Spinal cord (tissue), 10 donors: Measurements from ENCODE around the gene NR2E3. TPM values are rescaled to one million over a fixed set of nuclear protein-coding genes. Genes with fewer than 3 reads are reported as not detected.

Experiments used
- DNase-seq, 6 donors: peaks; one replicate each; pipeline versions ENCODE4 v3.0.0 to v3.0.0-alpha.2; 2013 to 2015; ENCODE audit warnings: low spot score in 6 of 6, low read depth in 4 of 6
- H3K27ac ChIP-seq: one replicate; pipeline ENCODE4 v1.5.1; 2013; ENCODE audit warnings: low read depth, low read length, control low read depth
- H3K27me3 ChIP-seq: one replicate; pipeline ENCODE4 v1.6.1; 2013; ENCODE audit warnings: low read length; ENCODE audit not compliant: control insufficient read depth, insufficient read depth
- H3K36me3 ChIP-seq: one replicate; pipeline ENCODE4 v1.6.1; 2013; ENCODE audit warnings: low read length; ENCODE audit not compliant: control insufficient read depth, insufficient read depth
- H3K4me1 ChIP-seq: one replicate; pipeline ENCODE4 v1.6.1; 2013; ENCODE audit warnings: low read length; ENCODE audit not compliant: control insufficient read depth, insufficient read depth
- H3K4me3 ChIP-seq: one replicate; pipeline ENCODE4 v1.5.1; 2013; ENCODE audit warnings: low read depth, low read length, control low read depth
- H3K9me3 ChIP-seq: one replicate; pipeline ENCODE4 v1.6.1; 2013; ENCODE audit warnings: low read length; ENCODE audit not compliant: control insufficient read depth, insufficient read depth
- WGBS: methylation state at CpG from one replicate; pipeline ENCODE4 v1.1.5; 2013; ENCODE audit warnings: missing lambda C conversion rate; ENCODE audit not compliant: insufficient coverage; 5-methylcytosine and 5-hydroxymethylcytosine counted together
- polyA plus RNA-seq, 2 donors: library from polyadenylated mRNA; unstranded; fragments of 120-200 nt; gene quantifications; one replicate each; pipeline ENCODE4 v1.2.1, GENCODE V29; 2013; ENCODE audit not compliant: insufficient read length in 2 of 2
- total RNA-seq, 2 donors: library from RNA; depleted of rRNA in 1 of 2; stranded (reverse); fragments of 120-200 nt in 1 of 2; fragments of >200 nt in 1 of 2; gene quantifications; one replicate each; pipeline versions ENCODE4 v1.2.3 to v1.2.4, GENCODE V29; 2013 to 2014
- donor health status: healthy.

NR2E3 gene
- total and polyA plus RNA-seq, 4 donors = 0.30 to 0.86 (median 0.71) TPM

DNA sequence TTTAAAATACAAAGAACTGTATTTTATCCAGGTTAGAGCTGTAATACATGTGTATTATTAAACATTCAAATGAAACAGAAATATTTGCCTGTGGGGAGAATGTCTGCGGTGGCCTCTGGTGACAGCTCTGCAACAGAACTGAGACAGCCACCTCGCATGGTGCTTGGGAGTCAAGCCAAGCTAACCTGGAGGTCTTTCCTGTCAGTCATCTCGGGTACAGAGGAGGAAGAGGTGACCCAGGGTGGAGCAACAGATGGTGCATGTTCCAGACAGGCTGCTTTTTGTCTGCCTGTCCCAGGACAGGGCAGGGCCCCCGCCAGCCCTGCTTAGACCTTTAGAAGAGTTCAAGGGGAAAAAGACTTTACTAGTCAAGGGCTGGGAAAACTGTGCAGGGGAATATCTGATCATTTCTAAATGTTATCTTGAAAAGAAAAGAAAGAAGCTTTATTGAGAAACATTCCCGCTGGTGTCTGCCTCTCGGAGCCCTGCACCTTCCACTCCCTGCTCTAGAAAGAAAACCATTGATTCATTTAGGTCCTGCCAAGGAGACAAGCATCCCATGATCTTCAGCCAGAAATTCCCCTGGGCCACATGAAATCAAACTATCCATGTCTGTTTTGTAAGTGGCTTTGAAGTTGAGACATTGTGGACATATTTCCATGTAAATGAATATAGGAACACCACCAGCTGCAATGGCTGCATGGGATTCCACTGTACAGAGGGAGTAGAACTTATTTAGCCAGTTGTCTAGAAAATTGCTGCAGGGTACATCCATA lies 5.5 kb upstream of the NR2E3 start:
- H3K27ac ChIP-seq = no peak overlapping the region
- no peak for DNase-seq
- WGBS = 63% methylated on average over 4 of the region's 6 CpGs
- no peaks in the 10 kb centered on the region for H3K9me3 ChIP-seq
- peaks cover 20% of the 10 kb centered on the region for H3K4me1 ChIP-seq
- H3K27me3 ChIP-seq = no peaks in the 10 kb centered on the region
- H3K36me3 ChIP-seq = no peaks in the 10 kb centered on the region
- no peak overlapping the region for H3K4me3 ChIP-seq

DNA sequence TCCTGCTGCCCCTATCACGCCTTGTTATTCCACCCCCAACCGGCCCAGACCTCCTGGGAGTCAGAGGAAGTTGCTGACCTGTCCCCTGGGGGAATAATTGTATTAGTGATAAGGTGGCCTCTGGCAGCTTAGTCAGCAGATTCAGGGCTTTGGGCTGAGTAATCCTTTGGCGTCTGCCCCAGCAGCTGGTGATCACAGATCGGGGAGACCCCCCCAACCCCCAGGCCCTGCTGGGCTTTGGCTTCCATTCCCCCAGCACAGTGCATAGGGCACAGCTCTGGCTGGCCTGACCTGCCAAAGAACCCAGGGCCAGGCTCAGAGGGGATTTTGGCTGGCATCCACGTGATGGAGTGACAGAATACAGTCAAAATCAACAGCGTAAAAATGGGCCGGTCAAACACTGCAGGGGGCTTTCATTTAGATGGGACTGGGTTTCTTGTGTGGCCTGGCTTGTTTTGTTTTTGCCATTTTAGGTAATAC lies 3.9 kb upstream of the NR2E3 start:
- H3K27me3 ChIP-seq = no peaks in the 10 kb centered on the region
- no peaks in the 10 kb centered on the region for H3K9me3 ChIP-seq
- peaks cover 4% of the 10 kb centered on the region for H3K36me3 ChIP-seq
- WGBS = 12% methylated on average over 3 of the region's 7 CpGs
- H3K27ac ChIP-seq = no peak overlapping the region
- no peak overlapping the region for H3K4me3 ChIP-seq
- peak in 2 of 6 donors; percentile 26 to 54 for DNase-seq
- H3K4me1 ChIP-seq = peaks cover 20% of the 10 kb centered on the region

DNA sequence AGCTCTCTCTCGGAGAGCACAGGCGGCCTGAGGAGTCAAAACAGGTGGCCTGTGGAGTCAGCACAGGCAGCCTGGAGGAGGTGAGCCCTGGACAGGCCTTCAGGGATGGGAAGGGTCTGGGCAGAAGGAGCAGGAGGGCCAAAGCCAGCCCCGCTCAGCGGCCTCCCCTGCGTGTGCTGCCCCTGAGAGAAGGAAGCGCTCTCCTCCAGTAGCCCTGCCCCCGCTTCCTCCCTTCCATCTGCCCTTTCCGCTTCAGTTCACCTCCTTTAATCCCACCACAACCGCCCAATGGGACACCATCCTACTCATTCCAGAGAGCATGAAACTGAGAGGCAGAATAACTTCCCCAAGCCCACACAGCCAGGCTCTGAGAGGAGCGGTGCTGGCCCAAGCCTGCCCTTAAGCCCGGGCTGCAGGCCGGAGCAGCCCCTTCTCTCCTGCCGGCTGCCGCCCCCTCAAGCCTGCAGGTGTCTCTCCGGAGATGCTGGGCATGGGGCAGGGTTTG lies 3.2 kb upstream of the NR2E3 start:
- Histone ChIP-seq H3K4me3 (no peak overlapping the region), H3K9me3 (no peaks in the 10 kb centered on the region), H3K27me3 (no peaks in the 10 kb centered on the region), H3K36me3 (peaks cover 10% of the 10 kb centered on the region), H3K4me1 (peaks cover 20% of the 10 kb centered on the region), H3K27ac (no peak overlapping the region)
- 57% methylated on average over 10 of the region's 15 CpGs for WGBS
- DNase-seq = no peak

DNA sequence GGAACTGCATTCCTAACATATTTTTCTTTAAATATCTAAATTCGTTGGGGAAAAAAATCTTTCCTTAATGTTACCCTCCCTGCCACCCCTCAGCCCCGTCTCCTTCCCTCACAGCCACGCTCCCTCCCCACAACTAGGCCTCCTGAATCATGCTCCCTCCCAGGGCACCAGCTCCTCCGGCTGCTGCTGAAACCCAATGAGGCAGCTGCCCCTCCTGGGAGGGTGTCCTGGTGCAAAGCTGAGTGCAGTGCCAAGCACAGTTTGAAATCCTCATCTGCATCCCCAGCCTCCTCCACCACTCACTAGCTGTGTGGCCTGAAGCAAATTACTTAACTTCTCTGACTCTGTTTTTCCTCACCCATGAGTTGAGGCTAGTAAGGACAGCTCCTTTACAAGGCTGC lies 2.7 kb upstream of the NR2E3 start:
- WGBS = 43% methylated on average over 4 of the region's 4 CpGs
- Histone ChIP-seq H3K4me3 (no peak overlapping the region), H3K4me1 (peaks cover 20% of the 10 kb centered on the region), H3K27me3 (no peaks in the 10 kb centered on the region), H3K27ac (no peak overlapping the region), H3K36me3 (peaks cover 13% of the 10 kb centered on the region), H3K9me3 (no peaks in the 10 kb centered on the region)
- DNase-seq = no peak

DNA sequence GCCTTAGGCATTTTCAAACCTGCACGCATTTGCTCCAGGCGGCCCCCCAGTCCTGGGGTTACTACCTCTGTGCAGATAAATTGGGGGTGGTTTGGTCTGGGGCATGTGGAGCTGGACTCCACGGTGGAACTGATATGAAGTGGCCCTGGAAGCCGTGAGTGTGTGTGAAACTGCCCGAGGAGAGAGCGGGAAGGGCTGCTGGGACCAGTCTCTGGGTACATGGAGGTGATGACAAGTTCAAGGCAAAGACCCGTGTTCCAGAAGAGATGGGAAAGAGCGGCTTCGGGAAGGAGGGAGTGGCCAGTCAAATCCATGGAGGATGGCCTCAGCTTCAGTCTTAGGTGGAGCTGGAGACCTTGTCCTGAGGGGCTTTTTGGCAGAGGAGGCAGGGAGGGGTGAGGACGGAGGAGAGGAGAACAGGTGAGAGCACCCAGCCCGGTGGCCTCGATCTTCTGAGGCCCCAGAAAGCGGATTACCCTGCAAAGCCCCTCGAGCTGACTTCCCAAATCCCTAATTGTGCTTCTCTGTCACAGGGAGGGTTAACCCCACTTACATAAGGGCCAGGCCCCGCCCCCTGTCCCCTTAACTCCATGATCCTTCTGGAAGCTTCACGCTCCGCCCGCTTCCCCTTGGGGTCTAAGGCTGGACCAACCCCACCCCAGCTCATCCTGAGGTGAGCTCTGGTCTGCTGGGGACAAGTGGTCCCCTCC lies 1.9 kb upstream of the NR2E3 start:
- no peak overlapping the region for H3K4me3 ChIP-seq
- no peak for DNase-seq
- no peaks in the 10 kb centered on the region for H3K9me3 ChIP-seq
- no peaks in the 10 kb centered on the region for H3K27me3 ChIP-seq
- H3K27ac ChIP-seq = no peak overlapping the region
- H3K4me1 ChIP-seq = peaks cover 20% of the 10 kb centered on the region
- peaks cover 21% of the 10 kb centered on the region for H3K36me3 ChIP-seq
- WGBS = 89% methylated on average over 18 of the region's 18 CpGs

DNA sequence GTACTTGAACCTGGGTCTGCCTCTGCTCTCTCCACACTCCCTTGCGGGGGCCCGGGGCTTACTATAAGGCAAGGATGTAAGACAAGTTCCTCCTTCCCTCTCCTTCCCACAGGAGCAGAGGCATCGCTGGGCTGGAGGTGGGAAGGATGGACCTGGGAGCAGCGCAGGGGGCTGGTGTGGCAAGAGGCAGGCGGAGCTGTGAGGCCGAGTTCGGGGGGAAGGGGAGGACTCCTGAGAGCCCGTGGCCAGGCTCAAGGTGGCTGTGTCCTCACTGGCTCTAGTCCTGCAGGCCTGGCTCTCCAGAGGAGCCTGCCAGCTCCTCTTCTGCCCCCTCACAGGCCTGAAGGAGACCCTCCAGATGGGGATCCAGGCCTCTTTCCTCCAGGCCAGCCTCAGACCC lies 1.0 kb upstream of the NR2E3 start:
- Histone ChIP-seq H3K9me3 (no peaks in the 10 kb centered on the region), H3K4me3 (no peak overlapping the region), H3K27ac (no peak overlapping the region), H3K27me3 (no peaks in the 10 kb centered on the region), H3K4me1 (peaks cover 20% of the 10 kb centered on the region), H3K36me3 (peaks cover 24% of the 10 kb centered on the region)
- DNase-seq = no peak
- WGBS = 78% methylated on average over 5 of the region's 8 CpGs

DNA sequence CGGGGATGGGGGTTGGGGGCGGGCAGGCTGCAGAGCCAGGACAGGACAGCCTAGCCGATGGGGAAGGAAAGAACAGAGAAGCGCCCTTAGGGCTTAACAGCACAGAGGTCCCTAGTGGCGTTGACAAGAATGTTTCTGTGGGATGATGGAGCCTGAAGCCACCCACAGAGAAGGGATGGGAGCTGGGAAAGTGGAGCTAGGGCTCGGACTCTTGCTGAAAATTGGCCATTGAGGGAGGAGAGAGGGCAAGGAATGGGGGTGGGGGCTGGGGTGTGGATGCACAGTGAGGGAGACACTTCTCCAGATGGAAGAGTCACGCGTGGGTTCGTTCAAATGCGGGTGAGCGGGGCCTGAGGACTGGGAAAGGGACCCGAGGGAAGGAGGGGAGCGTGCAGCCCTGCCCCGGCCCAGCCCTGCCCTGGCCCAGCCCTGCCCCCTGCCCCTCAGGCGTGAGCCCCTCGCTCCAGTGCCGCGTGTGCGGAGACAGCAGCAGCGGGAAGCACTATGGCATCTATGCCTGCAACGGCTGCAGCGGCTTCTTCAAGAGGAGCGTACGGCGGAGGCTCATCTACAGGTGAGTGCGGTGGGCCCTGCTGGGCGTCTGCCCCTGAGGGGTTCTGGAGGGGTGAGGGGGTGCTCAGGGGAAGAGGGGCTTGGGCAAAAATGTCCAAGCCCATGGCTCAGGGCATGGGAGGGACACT lies 832 bp downstream of the NR2E3 start:
- 87% methylated on average over 27 of the region's 27 CpGs for WGBS
- Histone ChIP-seq H3K27ac (no peak overlapping the region), H3K4me3 (no peak overlapping the region), H3K27me3 (no peaks in the 10 kb centered on the region), H3K36me3 (peaks cover 24% of the 10 kb centered on the region), H3K4me1 (peaks cover 15% of the 10 kb centered on the region), H3K9me3 (no peaks in the 10 kb centered on the region)
- no peak for DNase-seq

DNA sequence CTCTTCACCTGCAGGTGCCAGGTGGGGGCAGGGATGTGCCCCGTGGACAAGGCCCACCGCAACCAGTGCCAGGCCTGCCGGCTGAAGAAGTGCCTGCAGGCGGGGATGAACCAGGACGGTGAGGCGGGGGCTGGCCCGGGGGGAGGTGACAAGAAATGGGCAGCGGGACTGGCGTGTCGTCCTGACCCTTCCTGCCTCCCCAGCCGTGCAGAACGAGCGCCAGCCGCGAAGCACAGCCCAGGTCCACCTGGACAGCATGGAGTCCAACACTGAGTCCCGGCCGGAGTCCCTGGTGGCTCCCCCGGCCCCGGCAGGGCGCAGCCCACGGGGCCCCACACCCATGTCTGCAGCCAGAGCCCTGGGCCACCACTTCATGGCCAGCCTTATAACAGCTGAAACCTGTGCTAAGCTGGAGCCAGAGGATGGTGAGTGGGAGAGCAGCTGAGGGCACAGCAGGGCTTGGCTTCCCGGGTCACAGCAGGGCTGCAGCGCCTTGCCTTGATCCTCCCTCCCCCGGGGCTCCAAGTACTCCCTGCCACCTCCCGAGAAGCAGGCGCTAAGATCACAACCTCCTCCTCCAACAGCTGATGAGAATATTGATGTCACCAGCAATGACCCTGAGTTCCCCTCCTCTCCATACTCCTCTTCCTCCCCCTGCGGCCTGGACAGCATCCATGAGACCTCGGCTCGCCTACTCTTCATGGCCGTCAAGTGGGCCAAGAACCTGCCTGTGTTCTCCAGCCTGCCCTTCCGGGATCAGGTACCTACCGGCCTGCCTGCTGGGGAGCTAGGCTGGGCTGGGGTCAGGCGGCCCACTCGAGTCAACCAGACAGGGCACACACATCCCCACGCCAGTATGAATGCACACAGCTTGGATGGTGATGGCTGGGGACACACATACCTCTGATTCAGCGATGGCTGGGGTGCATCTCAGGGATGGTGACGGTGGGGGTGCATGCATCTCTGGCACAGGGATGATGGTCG lies 1.7 kb downstream of the NR2E3 start:
- H3K4me1 ChIP-seq = peaks cover 8% of the 10 kb centered on the region
- H3K27ac ChIP-seq = no peak overlapping the region
- WGBS = 90% methylated on average over 38 of the region's 38 CpGs
- H3K36me3 ChIP-seq = peaks cover 24% of the 10 kb centered on the region
- H3K27me3 ChIP-seq = no peaks in the 10 kb centered on the region
- no peak for DNase-seq
- H3K9me3 ChIP-seq = no peaks in the 10 kb centered on the region
- no peak overlapping the region for H3K4me3 ChIP-seq
